DOHH2 (cell line): ENCODE measurements around the gene MAPKAPK2.
A peak's percentile ranks its signal among the peaks of the same experiment; 100 is the strongest.

Source experiments
- H3F3A ChIP-seq: fragments of 200-600 bp; sonication (generic), shearing (Covaris generic); 2 replicates; pipeline ENCODE4 v1.6.0; 2016; ENCODE audit warnings: antibody characterized with exemption, mild to moderate bottlenecking; ENCODE audit not compliant: control insufficient read depth, insufficient read depth
- H3K27ac ChIP-seq: fragments of 200-600 bp; sonication (generic); 2 replicates; pipeline ENCODE4 v1.5.1; 2014; ENCODE audit warnings: low read depth, mild to moderate bottlenecking, low read length, moderate library complexity
- H3K27me3 ChIP-seq: fragments of 200-600 bp; sonication (generic); 2 replicates; pipeline ENCODE4 v1.6.1; 2014; ENCODE audit warnings: mild to moderate bottlenecking, low read length, mixed read lengths; ENCODE audit not compliant: control insufficient read depth
- H3K36me3 ChIP-seq: fragments of 200-600 bp; sonication (generic); 2 replicates; pipeline ENCODE4 v1.6.1; 2014; ENCODE audit warnings: mild to moderate bottlenecking, low read length, moderate library complexity, mixed read lengths; ENCODE audit not compliant: control insufficient read depth
- H3K4me1 ChIP-seq: fragments of 200-600 bp; sonication (generic); 2 replicates; pipeline ENCODE4 v1.6.1; 2014; ENCODE audit warnings: mild to moderate bottlenecking, low read length, mixed read lengths; ENCODE audit not compliant: control insufficient read depth
- H3K4me2 ChIP-seq: fragments of 200-600 bp; sonication (generic); 2 replicates; pipeline ENCODE4 v1.6.0; 2014; ENCODE audit warnings: mild to moderate bottlenecking, low read length, moderate library complexity
- H3K4me3 ChIP-seq: fragments of 200-600 bp; sonication (generic); 2 replicates; pipeline ENCODE4 v1.5.1; 2014; ENCODE audit warnings: mild to moderate bottlenecking, low read length, mixed read lengths
- H3K79me2 ChIP-seq: fragments of 200-600 bp; sonication (generic); 2 replicates; pipeline ENCODE4 v1.6.1; 2014; ENCODE audit warnings: mild to moderate bottlenecking, low read length, mixed read lengths; ENCODE audit not compliant: control insufficient read depth
- H3K9me2 ChIP-seq: fragments of 200-600 bp; sonication (generic); replicated peaks from 2 replicates; pipeline ENCODE4 v1.6.1; 2014; ENCODE audit warnings: mild to moderate bottlenecking, low read length, mixed read lengths; ENCODE audit not compliant: control insufficient read depth
- H3K9me3 ChIP-seq: fragments of 200-600 bp; sonication (generic); 2 replicates; pipeline ENCODE4 v1.6.1; 2014; ENCODE audit warnings: antibody characterized with exemption, low read length, mixed read lengths; ENCODE audit not compliant: control insufficient read depth, insufficient read depth
- H4K20me1 ChIP-seq: fragments of 200-600 bp; sonication (generic); 2 replicates; pipeline ENCODE4 v1.6.0; 2014; ENCODE audit warnings: low read depth, mild to moderate bottlenecking, antibody characterized with exemption, low read length, moderate library complexity; ENCODE audit not compliant: control insufficient read depth, insufficient read depth
- EZH2phosphoT487 ChIP-seq: fragments of 200-600 bp; sonication (generic); IDR thresholded peaks from 2 replicates; pipeline ENCODE4 v1.6.1; 2017; ENCODE audit warnings: borderline replicate concordance, mild to moderate bottlenecking, antibody characterized with exemption, low read length, moderate library complexity, mixed read lengths
- TF ChIP-seq, protein P1 (sequence below): fragments of 200-600 bp; sonication (generic); IDR thresholded peaks from one replicate; pipeline ENCODE4 v1.5.1; 2014; ENCODE audit warnings: antibody characterized with exemption, mild to moderate bottlenecking, low read depth, low read length; ENCODE audit not compliant: poor library complexity, severe bottlenecking

Gene MAPKAPK2

DNA sequence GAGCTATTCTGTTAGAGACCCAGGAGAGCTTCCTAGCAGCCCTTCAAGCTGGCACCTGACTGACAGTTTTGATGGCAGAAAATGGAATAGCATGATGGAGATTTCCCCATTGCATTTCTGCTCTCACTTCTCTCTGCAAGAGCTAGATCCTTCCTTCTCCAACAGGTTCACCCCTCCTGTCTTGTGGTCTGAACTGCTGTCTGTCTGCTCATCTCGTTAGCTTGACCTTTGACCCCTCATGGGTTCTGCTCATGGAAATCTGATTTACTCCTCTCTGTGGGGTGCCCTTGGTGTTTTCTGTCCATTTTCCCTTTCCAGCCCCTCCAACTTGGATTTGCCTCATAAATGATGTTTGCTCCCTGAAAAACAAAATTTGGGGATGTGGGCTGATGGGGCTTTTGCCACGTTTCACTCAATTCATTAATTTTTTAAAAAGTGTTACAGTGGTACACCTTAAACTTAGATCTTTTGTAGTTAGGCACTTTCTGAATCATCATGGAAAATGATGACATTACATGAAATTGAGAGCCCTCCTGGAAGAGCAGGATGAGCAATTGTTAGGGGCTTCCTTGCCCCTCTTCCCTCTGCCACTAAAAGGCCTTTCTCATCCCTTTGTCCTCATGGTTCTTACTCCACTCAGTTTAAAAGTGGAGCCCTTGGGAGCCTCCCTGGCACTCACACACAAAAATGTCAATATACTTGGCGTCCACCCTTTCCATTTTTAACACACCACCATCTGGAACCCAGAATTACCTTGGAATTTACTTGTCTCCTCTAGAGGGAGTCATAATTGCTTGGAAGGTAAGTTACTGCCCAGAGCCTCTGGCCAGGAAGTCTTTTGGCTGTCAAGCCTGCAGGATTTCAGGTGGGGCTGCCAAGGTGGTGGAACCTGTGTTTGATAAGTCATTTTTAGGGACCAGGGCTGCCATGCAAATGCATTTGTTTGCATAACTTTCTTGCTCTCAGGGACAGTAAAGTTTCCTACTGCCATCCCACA is 54.0 kb downstream of the MAPKAPK2 start:
- no peak overlapping the region for H3K27ac ChIP-seq
- peaks cover 41% of the 10 kb centered on the region for H3K4me1 ChIP-seq
- H3K4me2 ChIP-seq = peak overlapping the region; percentile 37
- no peaks in the 10 kb centered on the region for H3K36me3 ChIP-seq
- no peaks in the 10 kb centered on the region for H3K79me2 ChIP-seq
- peaks cover 12% of the 10 kb centered on the region for H3F3A ChIP-seq
- no peak for TF ChIP-seq EZH2phosphoT487
- TF ChIP-seq, protein P1, sequence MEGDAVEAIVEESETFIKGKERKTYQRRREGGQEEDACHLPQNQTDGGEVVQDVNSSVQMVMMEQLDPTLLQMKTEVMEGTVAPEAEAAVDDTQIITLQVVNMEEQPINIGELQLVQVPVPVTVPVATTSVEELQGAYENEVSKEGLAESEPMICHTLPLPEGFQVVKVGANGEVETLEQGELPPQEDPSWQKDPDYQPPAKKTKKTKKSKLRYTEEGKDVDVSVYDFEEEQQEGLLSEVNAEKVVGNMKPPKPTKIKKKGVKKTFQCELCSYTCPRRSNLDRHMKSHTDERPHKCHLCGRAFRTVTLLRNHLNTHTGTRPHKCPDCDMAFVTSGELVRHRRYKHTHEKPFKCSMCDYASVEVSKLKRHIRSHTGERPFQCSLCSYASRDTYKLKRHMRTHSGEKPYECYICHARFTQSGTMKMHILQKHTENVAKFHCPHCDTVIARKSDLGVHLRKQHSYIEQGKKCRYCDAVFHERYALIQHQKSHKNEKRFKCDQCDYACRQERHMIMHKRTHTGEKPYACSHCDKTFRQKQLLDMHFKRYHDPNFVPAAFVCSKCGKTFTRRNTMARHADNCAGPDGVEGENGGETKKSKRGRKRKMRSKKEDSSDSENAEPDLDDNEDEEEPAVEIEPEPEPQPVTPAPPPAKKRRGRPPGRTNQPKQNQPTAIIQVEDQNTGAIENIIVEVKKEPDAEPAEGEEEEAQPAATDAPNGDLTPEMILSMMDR = peak; percentile 37
- no peaks in the 10 kb centered on the region for H3K9me2 ChIP-seq
- peaks cover 32% of the 10 kb centered on the region for H3K27me3 ChIP-seq
- peaks cover 4% of the 10 kb centered on the region for H4K20me1 ChIP-seq
- peak overlapping the region; percentile 23 for H3K4me3 ChIP-seq
- no peaks in the 10 kb centered on the region for H3K9me3 ChIP-seq

DNA sequence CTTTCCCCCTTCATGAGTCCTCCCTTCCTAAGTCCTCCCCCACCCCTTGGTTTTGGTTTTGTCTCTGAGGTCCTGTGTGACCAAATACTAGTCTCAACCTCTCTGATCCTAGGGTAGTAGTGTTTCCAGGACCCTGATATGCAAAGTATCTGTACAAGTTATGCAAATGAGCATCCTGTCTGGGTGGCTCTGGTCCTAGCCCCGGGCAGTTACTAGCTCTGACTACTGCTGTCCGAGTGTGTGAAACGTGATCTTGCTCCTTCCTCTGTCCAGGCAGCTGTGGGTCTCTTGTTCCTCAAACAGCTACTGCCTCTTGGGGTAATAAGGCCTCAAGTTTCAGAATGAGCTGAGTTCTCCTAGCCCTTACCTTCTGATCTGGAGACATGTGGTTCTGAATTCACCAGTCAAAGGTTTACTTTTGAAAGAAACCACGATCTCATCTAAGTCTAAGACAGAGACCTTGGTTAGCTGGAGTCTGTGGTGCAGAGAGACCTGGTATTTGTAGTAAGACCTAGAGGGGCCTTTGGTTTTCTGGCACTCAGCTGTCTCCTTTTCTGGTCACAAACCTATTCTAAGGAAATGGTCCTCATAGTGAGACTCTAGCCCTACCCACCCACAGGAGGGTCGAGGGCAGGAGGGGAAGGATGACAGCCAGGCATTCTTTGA is 54.8 kb downstream of the MAPKAPK2 start:
- Histone ChIP-seq H3K4me2 (peak overlapping the region; percentile 37), H3F3A (peaks cover 12% of the 10 kb centered on the region), H3K9me2 (no peaks in the 10 kb centered on the region), H3K27me3 (peaks cover 35% of the 10 kb centered on the region), H3K4me3 (peak overlapping the region; percentile 23), H3K36me3 (no peaks in the 10 kb centered on the region), H3K27ac (peak overlapping the region; percentile 24; the same call in 1 of the 2 replicates), H3K9me3 (no peaks in the 10 kb centered on the region), H3K79me2 (no peaks in the 10 kb centered on the region), H4K20me1 (peaks cover 4% of the 10 kb centered on the region), H3K4me1 (peaks cover 41% of the 10 kb centered on the region)
- no peak for TF ChIP-seq EZH2phosphoT487
- TF ChIP-seq, protein P1 = no peak

GRCh38 chr1:206741142-206741701 is 56.5 kb downstream of the MAPKAPK2 start:
- H3K4me1 ChIP-seq = peaks cover 34% of the 10 kb centered on the region
- H3K27ac ChIP-seq = no peak overlapping the region
- peaks cover 4% of the 10 kb centered on the region; the same call in 1 of the 2 replicates for H4K20me1 ChIP-seq
- TF ChIP-seq, protein P1 = no peak
- no peak for TF ChIP-seq EZH2phosphoT487
- H3K27me3 ChIP-seq = peaks cover 45% of the 10 kb centered on the region
- H3K36me3 ChIP-seq = no peaks in the 10 kb centered on the region
- no peak overlapping the region for H3K4me3 ChIP-seq
- H3K4me2 ChIP-seq = no peak overlapping the region
- no peaks in the 10 kb centered on the region for H3K9me3 ChIP-seq
- H3K9me2 ChIP-seq = no peaks in the 10 kb centered on the region
- H3F3A ChIP-seq = peaks cover 12% of the 10 kb centered on the region
- no peaks in the 10 kb centered on the region for H3K79me2 ChIP-seq
